KMS-11 (cell line): ENCODE measurements around the gene ZFP36L2.

Source experiments
- H2AFZ ChIP-seq: fragments of 200-600 bp; sonication (generic); 2 replicates; pipeline ENCODE4 v1.6.1; 2016; ENCODE audit warnings: antibody characterized with exemption, mixed run types, low read depth
- H3K27ac ChIP-seq: fragments of 200-600 bp; sonication (generic); 2 replicates; pipeline ENCODE4 v1.6.1; 2016; ENCODE audit warnings: mild to moderate bottlenecking, mixed run types
- H3K27me3 ChIP-seq: fragments of 200-600 bp; sonication (generic); 2 replicates; pipeline ENCODE4 v1.6.1; 2017; ENCODE audit warnings: mild to moderate bottlenecking, low read depth, mixed run types, moderate library complexity; ENCODE audit not compliant: insufficient read depth
- H3K36me3 ChIP-seq: fragments of 200-600 bp; sonication (generic); 2 replicates; pipeline ENCODE4 v1.6.1; 2017; ENCODE audit warnings: mild to moderate bottlenecking, mixed run types; ENCODE audit not compliant: insufficient read depth
- H3K4me1 ChIP-seq: fragments of 200-600 bp; sonication (generic); 2 replicates; pipeline ENCODE4 v1.6.1; 2016; ENCODE audit warnings: mild to moderate bottlenecking, low read depth, mixed run types; ENCODE audit not compliant: poor library complexity, severe bottlenecking
- H3K4me2 ChIP-seq: fragments of 200-600 bp; sonication (generic); 2 replicates; pipeline ENCODE4 v1.7.0; 2016; ENCODE audit warnings: mild to moderate bottlenecking, mixed run types
- H3K4me3 ChIP-seq: fragments of 200-600 bp; sonication (generic); IDR thresholded peaks from 2 replicates; pipeline ENCODE4 v1.6.1; 2017; ENCODE audit warnings: low read depth, low read length, mixed read lengths; ENCODE audit not compliant: insufficient read depth
- H3K79me2 ChIP-seq: fragments of 200-600 bp; sonication (generic); 2 replicates; pipeline ENCODE4 v1.6.1; 2016; ENCODE audit warnings: low read depth, mixed run types; ENCODE audit not compliant: insufficient read depth
- H3K9ac ChIP-seq: fragments of 200-600 bp; sonication (generic); 2 replicates; pipeline ENCODE4 v1.6.1; 2016; ENCODE audit warnings: mild to moderate bottlenecking, mixed run types
- H4K20me1 ChIP-seq: fragments of 200-600 bp; sonication (generic); 2 replicates; pipeline ENCODE4 v1.6.1; 2016; ENCODE audit warnings: mild to moderate bottlenecking, mixed run types; ENCODE audit not compliant: insufficient read depth
- CTCF ChIP-seq: fragments of 200-600 bp; sonication (generic); conservative IDR thresholded peaks from 2 replicates; pipeline ENCODE4 v1.6.1; 2017; ENCODE audit warnings: low read depth, mild to moderate bottlenecking, antibody characterized with exemption, low read length, moderate library complexity, mixed read lengths

Gene ZFP36L2

GRCh38 chr2:43265001-43265400 is 38.6 kb upstream of the ZFP36L2 start:
- no peak overlapping the region for H3K9ac ChIP-seq
- no peaks in the 10 kb centered on the region for H3K36me3 ChIP-seq
- no peaks in the 10 kb centered on the region for H3K79me2 ChIP-seq
- no peak for TF ChIP-seq CTCF
- no peaks in the 10 kb centered on the region for H4K20me1 ChIP-seq
- H3K27ac ChIP-seq: no peak overlapping the region
- H3K4me2 ChIP-seq: no peak overlapping the region
- H3K27me3 ChIP-seq: no peaks in the 10 kb centered on the region
- H3K4me3 ChIP-seq: no peak overlapping the region
- H3K4me1 ChIP-seq: peaks cover 27% of the 10 kb centered on the region
- H2AFZ ChIP-seq: no peak overlapping the region

GRCh38 chr2:43262951-43263350 is 36.5 kb upstream of the ZFP36L2 start:
- Histone ChIP-seq H4K20me1 (no peaks in the 10 kb centered on the region), H2AFZ (no peak overlapping the region), H3K36me3 (no peaks in the 10 kb centered on the region), H3K9ac (no peak overlapping the region), H3K79me2 (no peaks in the 10 kb centered on the region), H3K27me3 (no peaks in the 10 kb centered on the region), H3K4me3 (no peak overlapping the region), H3K27ac (no peak overlapping the region), H3K4me2 (no peak overlapping the region), H3K4me1 (peaks cover 27% of the 10 kb centered on the region)
- TF ChIP-seq CTCF: no peak

- no peak overlapping the region for H3K4me3 ChIP-seq
- no peak overlapping the region for H3K27ac ChIP-seq
- H3K9ac ChIP-seq: no peak overlapping the region
- no peak for TF ChIP-seq CTCF
- no peaks in the 10 kb centered on the region for H3K79me2 ChIP-seq
- H2AFZ ChIP-seq: no peak overlapping the region
- H3K36me3 ChIP-seq: no peaks in the 10 kb centered on the region
- no peak overlapping the region for H3K4me2 ChIP-seq
- H4K20me1 ChIP-seq: no peaks in the 10 kb centered on the region
- no peaks in the 10 kb centered on the region for H3K27me3 ChIP-seq
- H3K4me1 ChIP-seq: peaks cover 27% of the 10 kb centered on the region
These were observed 35.8 kb upstream of the ZFP36L2 start for GRCh38 chr2:43262239-43262638.

GRCh38 chr2:43259512-43259911 is 33.1 kb upstream of the ZFP36L2 start:
- H3K4me2 ChIP-seq: no peak overlapping the region; the same call in 1 of the 2 replicates
- no peaks in the 10 kb centered on the region for H3K27me3 ChIP-seq
- H3K27ac ChIP-seq: no peak overlapping the region
- H3K79me2 ChIP-seq: no peaks in the 10 kb centered on the region
- no peak overlapping the region for H3K9ac ChIP-seq
- no peak overlapping the region for H2AFZ ChIP-seq
- H3K4me3 ChIP-seq: no peak overlapping the region
- peaks cover 15% of the 10 kb centered on the region for H3K4me1 ChIP-seq
- no peak for TF ChIP-seq CTCF
- H4K20me1 ChIP-seq: no peaks in the 10 kb centered on the region
- H3K36me3 ChIP-seq: no peaks in the 10 kb centered on the region
